GM21786 (cell line): ENCODE data around the gene CIRBP.

Source experiments
- ATAC-seq: cut with Tn5 transposase; IDR thresholded peaks from one replicate; pipeline ENCODE4 v1.9.1; 2021; ENCODE audit not compliant: unreplicated experiment

The CIRBP gene

DNA sequence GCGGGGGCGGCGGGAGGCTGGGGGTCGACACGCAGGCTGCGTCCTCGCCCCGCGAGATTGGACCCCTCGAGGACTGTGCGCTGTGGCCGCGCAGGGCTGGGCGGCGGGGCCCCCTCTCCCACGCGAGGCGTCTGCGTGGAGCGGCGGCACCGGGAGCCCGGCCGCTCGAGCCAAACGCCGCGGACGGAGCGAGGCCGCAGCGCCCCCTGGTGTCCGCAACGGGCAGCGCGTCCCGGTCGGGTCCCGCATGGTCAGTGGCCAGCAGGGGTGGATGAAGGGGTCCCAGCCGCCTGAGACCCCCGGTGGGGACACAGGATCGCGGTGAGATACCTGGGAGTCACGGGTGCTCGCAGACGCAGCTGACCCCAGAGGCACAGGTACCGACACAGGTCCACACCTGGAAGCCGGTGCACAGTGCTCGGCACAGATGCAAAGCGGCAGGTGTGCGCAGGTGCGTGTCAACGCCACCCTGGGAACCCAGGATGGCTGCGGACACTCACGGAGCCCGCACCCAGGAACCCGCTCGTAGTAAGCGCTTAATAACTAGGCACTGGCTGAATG lies 2.1 kb upstream of the CIRBP start:
- peak; percentile 4 for ATAC-seq

DNA sequence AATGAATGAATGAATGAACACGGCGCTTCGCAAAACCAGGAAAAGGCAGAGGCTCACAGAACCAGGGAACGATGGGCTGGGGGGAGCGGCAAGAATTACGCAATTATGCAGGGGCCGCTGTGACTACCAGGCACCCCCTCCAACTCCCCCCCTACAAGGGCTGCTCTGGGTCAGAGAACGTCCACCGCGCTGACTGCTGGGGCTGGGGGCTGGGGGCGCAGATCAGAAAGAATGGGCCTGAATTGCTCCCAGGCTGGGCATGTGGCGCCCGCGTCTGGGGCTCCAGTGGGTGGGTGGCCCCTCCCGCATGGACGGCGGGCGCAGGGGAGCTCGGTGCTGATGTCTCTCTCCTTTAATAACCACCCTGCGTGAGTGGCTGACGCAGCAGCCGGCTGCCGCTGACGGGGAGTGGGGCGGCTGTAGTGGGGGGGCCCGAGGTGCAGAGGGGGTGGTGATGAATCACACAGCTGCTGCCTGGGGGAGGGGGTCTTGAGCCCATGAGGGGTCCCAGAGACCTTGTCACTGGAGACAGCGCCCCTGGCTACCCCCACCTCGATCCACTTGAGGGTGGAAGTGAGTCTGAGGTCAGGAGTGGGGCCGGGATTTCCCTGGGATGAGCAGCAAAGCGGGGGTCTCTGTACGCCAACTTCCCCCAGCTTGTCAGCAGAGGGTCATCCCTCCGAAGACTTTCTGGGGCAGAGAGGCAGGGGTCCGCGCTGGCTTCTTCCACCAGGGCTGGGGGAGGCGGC lies 1.5 kb upstream of the CIRBP start:
- ATAC-seq, result no peak

GRCh38 chr19:1268226-1269064 lies 687 bp upstream of the CIRBP start:
- no peak for ATAC-seq

- ATAC-seq, result peak; percentile 15
Measured at GRCh38 chr19:1269478-1270212, 513 bp downstream of the CIRBP start.

GRCh38 chr19:1270213-1270853 lies 1.2 kb downstream of the CIRBP start:
- ATAC-seq, result no peak

- no peak for ATAC-seq
Measured at GRCh38 chr19:1270854-1271527, 1.9 kb downstream of the CIRBP start.

DNA sequence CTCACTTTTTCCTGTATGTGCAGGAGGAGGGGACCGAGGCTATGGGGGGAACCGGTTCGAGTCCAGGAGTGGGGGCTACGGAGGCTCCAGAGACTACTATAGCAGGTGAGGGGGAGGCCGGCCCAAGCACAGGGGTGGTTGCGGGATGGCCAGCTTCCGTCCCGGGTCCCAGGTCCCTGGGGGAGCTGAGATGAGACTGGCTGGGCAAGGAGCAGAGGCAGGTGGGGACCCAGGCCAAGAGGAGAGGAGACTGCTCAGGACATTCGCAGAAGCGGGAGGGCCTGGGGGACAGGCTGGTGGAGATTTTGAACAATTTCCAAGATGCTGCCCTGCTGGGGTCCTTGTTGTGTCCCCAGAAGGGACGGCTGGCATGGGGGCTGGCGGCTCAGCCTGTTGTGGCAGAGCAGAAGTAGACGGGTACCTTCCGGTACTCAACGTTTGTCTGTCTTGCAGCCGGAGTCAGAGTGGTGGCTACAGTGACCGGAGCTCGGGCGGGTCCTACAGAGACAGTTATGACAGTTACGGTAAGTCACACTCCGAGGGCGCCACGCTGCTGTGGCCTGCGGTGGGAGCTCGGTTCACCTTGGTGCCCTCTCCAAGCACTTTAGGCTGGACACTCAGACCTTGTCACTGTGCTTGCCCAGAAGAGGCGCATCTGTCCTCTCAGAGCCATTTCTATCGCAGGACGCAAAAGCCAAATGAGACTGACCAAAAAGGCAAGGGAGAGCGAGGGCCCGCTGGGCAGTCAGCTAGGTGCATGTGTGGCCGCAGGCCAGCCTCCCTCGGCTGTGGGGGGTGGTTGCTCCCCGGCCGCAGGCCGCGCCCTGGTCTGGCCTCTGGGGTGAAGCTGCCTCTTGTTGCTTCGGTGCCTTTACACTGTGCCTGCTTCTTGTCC lies 2.6 kb downstream of the CIRBP start:
- ATAC-seq, result no peak

DNA sequence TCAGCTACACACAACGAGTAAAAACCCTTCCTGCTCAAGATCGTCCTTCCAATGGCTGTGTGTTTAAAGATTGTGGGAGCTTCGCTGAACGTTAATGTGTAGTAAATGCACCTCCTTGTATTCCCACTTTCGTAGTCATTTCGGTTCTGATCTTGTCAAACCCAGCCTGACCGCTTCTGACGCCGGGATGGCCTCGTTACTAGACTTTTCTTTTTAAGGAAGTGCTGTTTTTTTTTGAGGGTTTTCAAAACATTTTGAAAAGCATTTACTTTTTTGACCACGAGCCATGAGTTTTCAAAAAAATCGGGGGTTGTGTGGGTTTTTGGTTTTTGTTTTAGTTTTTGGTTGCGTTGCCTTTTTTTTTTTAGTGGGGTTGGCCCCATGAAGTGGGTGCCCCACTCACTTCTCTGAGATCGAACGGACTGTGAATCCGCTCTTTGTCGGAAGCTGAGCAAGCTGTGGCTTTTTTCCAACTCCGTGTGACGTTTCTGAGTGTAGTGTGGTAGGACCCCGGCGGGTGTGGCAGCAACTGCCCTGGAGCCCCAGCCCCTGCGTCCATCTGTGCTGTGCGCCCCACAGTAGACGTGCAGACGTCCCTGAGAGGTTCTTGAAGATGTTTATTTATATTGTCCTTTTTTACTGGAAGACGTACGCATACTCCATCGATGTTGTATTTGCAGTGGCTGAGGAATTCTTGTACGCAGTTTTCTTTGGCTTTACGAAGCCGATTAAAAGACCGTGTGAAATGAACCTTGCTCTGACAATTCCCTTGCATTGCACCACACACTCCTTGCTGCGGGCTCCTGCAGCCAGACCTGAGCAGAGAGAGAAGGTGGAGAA lies 3.5 kb downstream of the CIRBP start:
- ATAC-seq, result no peak

- ATAC-seq, result no peak
Measured at GRCh38 chr19:1273263-1274041, 4.3 kb downstream of the CIRBP start.

- no peak for ATAC-seq
Measured at GRCh38 chr19:1274081-1274851, 5.1 kb downstream of the CIRBP start.

DNA sequence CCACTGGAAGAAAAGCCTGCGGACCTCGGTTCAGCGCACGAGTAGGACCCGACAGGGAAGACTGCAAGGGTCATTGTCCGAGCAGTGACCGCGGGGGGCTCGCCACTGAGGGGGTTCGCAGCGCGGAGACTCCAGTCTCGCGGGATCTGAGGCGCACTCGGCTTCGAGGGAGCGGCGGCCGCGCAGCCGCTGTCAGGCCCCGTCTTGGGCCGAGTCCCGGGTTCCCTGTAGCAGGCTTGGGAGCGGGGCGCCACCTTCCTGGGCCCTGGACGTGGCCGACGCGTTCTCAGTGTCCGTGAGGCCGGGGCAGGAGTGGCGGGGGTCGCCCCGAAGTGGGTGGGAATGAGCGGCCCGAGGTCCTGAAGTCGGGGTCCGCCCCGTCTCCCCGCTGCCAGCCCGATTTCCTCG lies 5.7 kb downstream of the CIRBP start:
- no peak for ATAC-seq

DNA sequence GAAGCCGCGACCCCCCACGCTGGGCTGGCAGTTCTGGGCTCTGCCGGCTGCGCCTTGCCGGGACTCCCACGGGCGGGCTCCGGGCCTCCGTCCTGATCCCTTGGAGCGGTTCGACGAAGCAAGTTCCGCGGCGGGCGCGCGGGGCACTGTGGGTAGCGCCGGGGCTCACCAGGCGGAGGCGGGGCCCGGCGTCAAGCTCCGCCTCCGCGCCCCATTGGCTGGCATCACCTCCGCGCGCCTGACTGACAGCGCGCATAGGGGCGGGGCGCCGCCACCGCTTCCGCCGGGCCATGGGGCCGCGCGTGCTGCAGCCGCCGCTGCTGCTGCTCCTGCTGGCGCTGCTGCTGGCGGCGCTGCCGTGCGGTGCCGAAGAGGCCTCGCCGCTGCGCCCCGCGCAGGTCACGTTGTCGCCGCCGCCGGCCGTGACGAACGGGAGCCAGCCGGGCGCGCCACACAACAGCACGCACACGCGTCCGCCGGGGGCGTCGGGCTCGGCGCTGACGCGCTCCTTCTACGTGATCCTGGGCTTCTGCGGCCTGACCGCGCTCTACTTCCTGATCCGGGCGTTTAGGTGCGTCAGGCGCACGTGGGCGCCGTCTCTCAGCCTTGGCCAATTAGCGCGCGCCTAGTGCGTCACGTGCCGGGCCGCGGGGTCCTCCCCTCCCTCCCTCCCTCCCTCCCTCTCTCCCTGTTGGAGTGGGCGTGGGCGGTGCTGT lies 6.3 kb downstream of the CIRBP start, which contains the start of gene FAM174C:
Gene FAM174C, plus strand, starts transcription at position 271 of the 716 bp plus-strand sequence. Its CDS starts 20 bp downstream, at position 291.
- peak; percentile 70 for ATAC-seq

GRCh38 chr19:1275976-1276627 lies 7.0 kb downstream of the CIRBP start:
- ATAC-seq, result no peak

GRCh38 chr19:1276628-1277022 lies 7.5 kb downstream of the CIRBP start:
- no peak for ATAC-seq

DNA sequence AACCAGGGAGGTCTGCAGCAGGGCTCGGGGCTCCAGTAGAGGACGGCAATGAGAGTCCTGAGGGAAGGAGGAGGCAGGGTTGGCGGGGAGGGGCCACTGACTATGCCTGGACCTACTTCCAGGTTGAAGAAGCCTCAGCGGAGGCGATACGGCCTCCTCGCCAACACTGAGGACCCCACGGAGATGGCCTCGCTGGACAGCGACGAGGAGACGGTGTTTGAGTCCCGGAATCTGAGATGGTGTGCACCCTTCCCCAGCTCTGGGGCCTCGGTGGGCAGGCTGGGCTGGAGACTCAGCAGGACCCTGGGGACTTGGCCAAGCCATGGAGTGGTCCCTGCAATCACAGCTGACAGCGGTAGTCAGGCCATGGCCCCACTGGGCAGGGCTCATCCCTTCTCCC lies 7.9 kb downstream of the CIRBP start:
- ATAC-seq, result no peak

DNA sequence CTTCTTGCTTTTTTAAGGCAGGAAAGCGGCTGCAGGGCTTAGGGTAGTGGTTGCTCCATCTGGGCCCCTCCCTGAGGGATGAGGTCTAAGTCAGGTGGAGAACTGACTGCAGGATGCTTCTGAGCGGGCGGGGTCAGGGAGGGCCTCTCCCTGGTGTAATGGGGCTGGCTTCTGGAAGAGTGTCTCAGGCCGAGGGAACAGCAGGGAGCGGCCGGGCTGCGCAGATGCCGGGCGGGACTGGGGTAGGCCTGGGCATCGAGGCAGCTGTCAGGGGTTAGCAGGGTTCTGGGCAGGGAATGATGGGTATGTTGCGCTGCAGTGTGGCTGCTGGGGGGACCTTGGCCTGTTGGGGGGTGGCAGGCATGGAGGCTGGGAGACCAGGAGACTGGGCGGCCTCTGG lies 8.9 kb downstream of the CIRBP start:
- ATAC-seq, result no peak
